Measurements from ENCODE around the gene CERCAM. TPM values are rescaled to one million over a fixed set of nuclear protein-coding genes. Genes with fewer than 3 reads are reported as not detected.

The CERCAM gene
- total RNA-seq, 1 experiment from 2014 or later: 18.7 TPM

DNA sequence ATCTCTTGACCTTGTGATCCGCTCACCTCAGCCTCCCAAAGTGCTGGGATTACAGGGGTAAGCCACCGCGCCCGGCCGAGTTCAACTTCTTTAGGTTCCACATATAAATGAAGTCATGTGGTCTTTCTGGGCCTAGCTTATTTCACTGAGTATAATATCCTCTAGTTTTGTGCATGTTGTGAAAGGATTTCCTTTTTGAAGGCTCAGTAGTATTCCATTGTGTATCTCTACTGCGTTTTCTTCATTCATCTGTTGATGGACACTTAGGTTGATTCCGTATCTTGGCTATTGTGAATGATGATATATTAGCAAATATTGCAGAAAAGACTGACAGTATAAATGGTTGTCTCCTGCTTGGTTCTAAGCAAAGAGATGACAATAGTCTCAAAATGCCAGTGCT is 55.2 kb downstream of the CERCAM start:
- no peak overlapping the region for H3K27ac Mint-ChIP-seq (ENCODE audit: unreplicated experiment)
- ChIA-PET CTCF (no interaction called here), POLR2A (no interaction called here)
- Histone ChIP-seq H3K36me3 (ENCODE audit: control insufficient read depth, insufficient read depth, low read length) (no peaks in the 10 kb centered on the region), H3K9me3 (no peaks in the 10 kb centered on the region), H3K4me1 (no peaks in the 10 kb centered on the region), H3K4me3 (ENCODE audit: low read depth, low read length) (no peak overlapping the region), H3K27me3 (replicated peaks; ENCODE audit: control insufficient read depth, insufficient read depth, low read length) (no peaks in the 10 kb centered on the region)
- no peaks in the 10 kb centered on the region for H3K4me1 Mint-ChIP-seq (ENCODE audit: low read depth, unreplicated experiment)
- DNase-seq: no peak
- TF ChIP-seq, protein P1, sequence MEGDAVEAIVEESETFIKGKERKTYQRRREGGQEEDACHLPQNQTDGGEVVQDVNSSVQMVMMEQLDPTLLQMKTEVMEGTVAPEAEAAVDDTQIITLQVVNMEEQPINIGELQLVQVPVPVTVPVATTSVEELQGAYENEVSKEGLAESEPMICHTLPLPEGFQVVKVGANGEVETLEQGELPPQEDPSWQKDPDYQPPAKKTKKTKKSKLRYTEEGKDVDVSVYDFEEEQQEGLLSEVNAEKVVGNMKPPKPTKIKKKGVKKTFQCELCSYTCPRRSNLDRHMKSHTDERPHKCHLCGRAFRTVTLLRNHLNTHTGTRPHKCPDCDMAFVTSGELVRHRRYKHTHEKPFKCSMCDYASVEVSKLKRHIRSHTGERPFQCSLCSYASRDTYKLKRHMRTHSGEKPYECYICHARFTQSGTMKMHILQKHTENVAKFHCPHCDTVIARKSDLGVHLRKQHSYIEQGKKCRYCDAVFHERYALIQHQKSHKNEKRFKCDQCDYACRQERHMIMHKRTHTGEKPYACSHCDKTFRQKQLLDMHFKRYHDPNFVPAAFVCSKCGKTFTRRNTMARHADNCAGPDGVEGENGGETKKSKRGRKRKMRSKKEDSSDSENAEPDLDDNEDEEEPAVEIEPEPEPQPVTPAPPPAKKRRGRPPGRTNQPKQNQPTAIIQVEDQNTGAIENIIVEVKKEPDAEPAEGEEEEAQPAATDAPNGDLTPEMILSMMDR (IDR thresholded peaks at IDR 0.05; ENCODE audit: insufficient read depth in 1 of 2, low read depth in 1 of 2, low read length in 1 of 2, severe bottlenecking in 1 of 2, unreplicated experiment in 1 of 2): no peak
- H3K27me3 Mint-ChIP-seq (ENCODE audit: insufficient read depth, unreplicated experiment): no peaks in the 10 kb centered on the region
- no peaks in the 10 kb centered on the region for H3K9me3 Mint-ChIP-seq (ENCODE audit: unreplicated experiment)
- no peak overlapping the region for H3K4me3 Mint-ChIP-seq (ENCODE audit: unreplicated experiment)
- intact Hi-C loops (cut with micrococcal nuclease; ENCODE audit: unreplicated experiment): no loop called here
- no TSS peak for BruUV-seq (replicated peaks)
- peaks cover 24% of the 10 kb centered on the region for H3K36me3 Mint-ChIP-seq (ENCODE audit: insufficient read depth, unreplicated experiment)

DNA sequence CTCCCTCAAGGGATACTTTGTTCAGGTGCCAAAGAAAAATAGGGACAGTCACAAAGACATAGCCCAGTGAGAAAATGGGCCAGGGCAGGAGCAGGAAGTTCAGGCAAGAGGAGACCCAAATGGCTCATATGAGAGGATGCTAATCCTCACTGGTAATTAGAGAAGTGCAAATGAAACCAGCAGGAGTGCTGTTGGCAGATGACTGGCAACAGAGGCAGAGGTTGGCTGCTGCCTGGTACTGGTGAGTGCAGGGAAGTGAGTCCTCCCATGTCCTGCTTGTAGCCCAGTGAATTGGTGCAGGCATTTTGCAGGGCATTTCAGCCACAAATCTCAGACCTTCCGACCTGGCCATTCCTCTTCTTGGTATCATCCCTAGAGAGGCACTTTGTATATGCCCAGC is 58.6 kb downstream of the CERCAM start:
- Histone ChIP-seq H3K4me1 (no peaks in the 10 kb centered on the region), H3K9me3 (no peaks in the 10 kb centered on the region), H3K4me3 (ENCODE audit: low read depth, low read length) (no peak overlapping the region), H3K36me3 (ENCODE audit: control insufficient read depth, insufficient read depth, low read length) (no peaks in the 10 kb centered on the region), H3K27me3 (replicated peaks; ENCODE audit: control insufficient read depth, insufficient read depth, low read length) (no peaks in the 10 kb centered on the region)
- TF ChIP-seq, protein P1 (IDR thresholded peaks at IDR 0.05; ENCODE audit: insufficient read depth in 1 of 2, low read depth in 1 of 2, low read length in 1 of 2, severe bottlenecking in 1 of 2, unreplicated experiment in 1 of 2): no peak
- intact Hi-C loops (cut with micrococcal nuclease; ENCODE audit: unreplicated experiment): no loop called here
- DNase-seq: no peak
- H3K27me3 Mint-ChIP-seq (ENCODE audit: insufficient read depth, unreplicated experiment): no peaks in the 10 kb centered on the region
- no peak overlapping the region for H3K4me3 Mint-ChIP-seq (ENCODE audit: unreplicated experiment)
- no peak overlapping the region for H3K27ac Mint-ChIP-seq (ENCODE audit: unreplicated experiment)
- H3K4me1 Mint-ChIP-seq (ENCODE audit: low read depth, unreplicated experiment): no peaks in the 10 kb centered on the region
- ChIA-PET POLR2A (no interaction called here), CTCF (no interaction called here)
- H3K9me3 Mint-ChIP-seq (ENCODE audit: unreplicated experiment): no peaks in the 10 kb centered on the region
- no TSS peak for BruUV-seq (replicated peaks)
- peaks cover 39% of the 10 kb centered on the region for H3K36me3 Mint-ChIP-seq (ENCODE audit: insufficient read depth, unreplicated experiment)

DNA sequence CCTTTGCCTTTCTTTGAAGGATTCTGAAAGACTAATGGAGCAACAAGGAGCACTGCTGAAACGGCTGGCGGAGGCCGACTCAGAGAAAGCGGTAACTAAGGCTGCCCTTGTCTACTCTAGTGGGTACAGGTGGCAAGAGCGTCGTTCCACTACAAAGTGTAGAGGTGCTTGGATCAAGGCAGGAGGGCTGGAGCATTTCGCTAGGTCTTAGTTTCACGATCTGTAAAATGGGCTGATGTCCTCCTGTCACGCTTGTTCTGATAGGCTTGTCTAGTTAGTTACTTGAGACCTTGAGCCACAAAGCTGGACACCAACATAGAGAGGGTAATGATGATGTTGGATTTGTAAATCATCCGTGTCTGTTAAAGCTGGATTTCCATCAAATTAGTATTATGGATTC is 60.9 kb downstream of the CERCAM start:
- Histone ChIP-seq H3K9me3 (no peaks in the 10 kb centered on the region), H3K4me3 (ENCODE audit: low read depth, low read length) (no peak overlapping the region), H3K36me3 (ENCODE audit: control insufficient read depth, insufficient read depth, low read length) (peaks cover 2% of the 10 kb centered on the region), H3K27me3 (replicated peaks; ENCODE audit: control insufficient read depth, insufficient read depth, low read length) (no peaks in the 10 kb centered on the region), H3K4me1 (no peaks in the 10 kb centered on the region)
- TF ChIP-seq, protein P1 (IDR thresholded peaks at IDR 0.05; ENCODE audit: insufficient read depth in 1 of 2, low read depth in 1 of 2, low read length in 1 of 2, severe bottlenecking in 1 of 2, unreplicated experiment in 1 of 2): no peak
- Mint-ChIP-seq H3K27ac (ENCODE audit: unreplicated experiment) (no peak overlapping the region), H3K4me3 (ENCODE audit: unreplicated experiment) (no peak overlapping the region), H3K4me1 (ENCODE audit: low read depth, unreplicated experiment) (no peaks in the 10 kb centered on the region), H3K27me3 (ENCODE audit: insufficient read depth, unreplicated experiment) (no peaks in the 10 kb centered on the region), H3K9me3 (ENCODE audit: unreplicated experiment) (no peaks in the 10 kb centered on the region), H3K36me3 (ENCODE audit: insufficient read depth, unreplicated experiment) (peaks cover 34% of the 10 kb centered on the region)
- BruUV-seq (replicated peaks): no TSS peak
- intact Hi-C loops (cut with micrococcal nuclease; ENCODE audit: unreplicated experiment): no loop called here
- ChIA-PET CTCF (no interaction called here), POLR2A (interaction anchor here (0.6 kb wide), 1 partner anchor 13 kb away, joined by 3 read pairs; no protein-coding TSS in a partner anchor)
- DNase-seq: no peak

Measured in Caco-2 (cell line).